Type B pancreatic cell (in vitro differentiated cells): ENCODE results near the gene IGSF9B. TPM values are rescaled to one million over a fixed set of nuclear protein-coding genes. Genes with fewer than 3 reads are reported as not detected.

Experiments used
- DNase-seq: peaks from one replicate; pipeline ENCODE4 v3.0.0; 2021; ENCODE audit warnings: mixed read lengths; ENCODE audit not compliant: unreplicated experiment; ENCODE audit errors: extremely low spot score
- H3K27ac Mint-ChIP-seq: 2 replicates; pipeline ENCODE4 v1.8.0; 2021; ENCODE audit warnings: mild to moderate bottlenecking, mixed read lengths
- H3K27me3 Mint-ChIP-seq: 2 replicates; pipeline ENCODE4 v1.8.0; 2021; ENCODE audit warnings: mixed read lengths
- H3K36me3 Mint-ChIP-seq: 2 replicates; pipeline ENCODE4 v1.8.0; 2021; ENCODE audit warnings: mixed read lengths
- H3K4me1 Mint-ChIP-seq: one replicate; pipeline ENCODE4 v1.8.0; 2021; ENCODE audit warnings: mixed read lengths; ENCODE audit not compliant: unreplicated experiment
- H3K4me3 Mint-ChIP-seq: 2 replicates; pipeline ENCODE4 v1.8.0; 2021; ENCODE audit warnings: mild to moderate bottlenecking, mixed read lengths
- H3K9me3 Mint-ChIP-seq: 2 replicates; pipeline ENCODE4 v1.8.0; 2021; ENCODE audit warnings: mixed read lengths
- total RNA-seq: library from RNA; stranded (reverse); gene quantifications from 2 replicates; pipeline ENCODE4 v1.2.1, GENCODE V29; 2021; ENCODE audit warnings: low replicate concordance
- TF ChIP-seq, protein P1 (sequence below): fragments of 200-600 bp; sonication (generic); conservative IDR thresholded peaks from 2 replicates; pipeline ENCODE4 v1.5.0; 2021; ENCODE audit warnings: antibody characterized with exemption, mild to moderate bottlenecking

IGSF9B gene
- total RNA-seq, 1 donor from 2014 or later = 10.6 TPM

GRCh38 chr11:133939558-133939957, 17.2 kb downstream of the IGSF9B start:
- TF ChIP-seq, protein P1, sequence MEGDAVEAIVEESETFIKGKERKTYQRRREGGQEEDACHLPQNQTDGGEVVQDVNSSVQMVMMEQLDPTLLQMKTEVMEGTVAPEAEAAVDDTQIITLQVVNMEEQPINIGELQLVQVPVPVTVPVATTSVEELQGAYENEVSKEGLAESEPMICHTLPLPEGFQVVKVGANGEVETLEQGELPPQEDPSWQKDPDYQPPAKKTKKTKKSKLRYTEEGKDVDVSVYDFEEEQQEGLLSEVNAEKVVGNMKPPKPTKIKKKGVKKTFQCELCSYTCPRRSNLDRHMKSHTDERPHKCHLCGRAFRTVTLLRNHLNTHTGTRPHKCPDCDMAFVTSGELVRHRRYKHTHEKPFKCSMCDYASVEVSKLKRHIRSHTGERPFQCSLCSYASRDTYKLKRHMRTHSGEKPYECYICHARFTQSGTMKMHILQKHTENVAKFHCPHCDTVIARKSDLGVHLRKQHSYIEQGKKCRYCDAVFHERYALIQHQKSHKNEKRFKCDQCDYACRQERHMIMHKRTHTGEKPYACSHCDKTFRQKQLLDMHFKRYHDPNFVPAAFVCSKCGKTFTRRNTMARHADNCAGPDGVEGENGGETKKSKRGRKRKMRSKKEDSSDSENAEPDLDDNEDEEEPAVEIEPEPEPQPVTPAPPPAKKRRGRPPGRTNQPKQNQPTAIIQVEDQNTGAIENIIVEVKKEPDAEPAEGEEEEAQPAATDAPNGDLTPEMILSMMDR = no peak
- Mint-ChIP-seq H3K36me3 (no peaks in the 10 kb centered on the region), H3K27me3 (no peaks in the 10 kb centered on the region), H3K27ac (no peak overlapping the region), H3K4me1 (peaks cover 8% of the 10 kb centered on the region), H3K4me3 (no peak overlapping the region), H3K9me3 (no peaks in the 10 kb centered on the region)
- no peak for DNase-seq

GRCh38 chr11:133938166-133938565, 18.6 kb downstream of the IGSF9B start:
- no peak overlapping the region for H3K4me3 Mint-ChIP-seq
- no peaks in the 10 kb centered on the region for H3K36me3 Mint-ChIP-seq
- no peak for DNase-seq
- no peak overlapping the region for H3K27ac Mint-ChIP-seq
- no peaks in the 10 kb centered on the region for H3K9me3 Mint-ChIP-seq
- TF ChIP-seq, protein P1 = no peak
- no peaks in the 10 kb centered on the region for H3K27me3 Mint-ChIP-seq
- peaks cover 9% of the 10 kb centered on the region for H3K4me1 Mint-ChIP-seq

- DNase-seq = no peak
- peaks cover 9% of the 10 kb centered on the region for H3K4me1 Mint-ChIP-seq
- no peak overlapping the region for H3K27ac Mint-ChIP-seq
- no peaks in the 10 kb centered on the region for H3K36me3 Mint-ChIP-seq
- no peaks in the 10 kb centered on the region for H3K9me3 Mint-ChIP-seq
- TF ChIP-seq, protein P1 = no peak
- no peaks in the 10 kb centered on the region for H3K27me3 Mint-ChIP-seq
- no peak overlapping the region for H3K4me3 Mint-ChIP-seq
Measured at GRCh38 chr11:133937468-133937867, 19.3 kb downstream of the IGSF9B start.

- Mint-ChIP-seq H3K36me3 (no peaks in the 10 kb centered on the region), H3K27me3 (no peaks in the 10 kb centered on the region), H3K4me1 (peaks cover 9% of the 10 kb centered on the region), H3K9me3 (no peaks in the 10 kb centered on the region), H3K4me3 (no peak overlapping the region), H3K27ac (no peak overlapping the region)
- no peak for DNase-seq
- TF ChIP-seq, protein P1 = no peak
Measured at GRCh38 chr11:133937015-133937414, 19.8 kb downstream of the IGSF9B start.

GRCh38 chr11:133936592-133936991, 20.2 kb downstream of the IGSF9B start:
- no peak overlapping the region for H3K27ac Mint-ChIP-seq
- no peak overlapping the region for H3K4me3 Mint-ChIP-seq
- no peaks in the 10 kb centered on the region for H3K9me3 Mint-ChIP-seq
- H3K27me3 Mint-ChIP-seq = no peaks in the 10 kb centered on the region
- TF ChIP-seq, protein P1 = no peak
- H3K36me3 Mint-ChIP-seq = no peaks in the 10 kb centered on the region
- peaks cover 9% of the 10 kb centered on the region for H3K4me1 Mint-ChIP-seq
- DNase-seq = no peak

DNA sequence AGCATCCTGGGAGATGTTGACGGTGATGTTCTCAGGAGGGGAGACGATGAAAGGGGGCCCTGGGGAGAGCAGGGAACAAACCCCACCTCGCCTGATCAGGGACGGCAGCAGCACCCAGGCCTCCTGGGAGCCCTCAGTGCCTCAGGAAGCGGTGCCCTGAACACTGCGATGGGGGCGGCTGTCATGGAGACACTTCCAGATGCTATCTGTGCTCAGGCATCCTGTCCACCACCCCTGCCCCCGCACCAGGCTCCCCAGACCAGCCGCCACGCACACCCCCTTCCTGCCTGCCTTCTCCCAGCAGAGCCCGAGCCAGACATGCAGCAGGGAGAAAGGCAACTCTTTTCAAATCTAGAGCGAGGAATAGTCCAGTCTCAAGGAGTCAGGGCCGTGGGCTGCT, 20.6 kb downstream of the IGSF9B start:
- Mint-ChIP-seq H3K4me1 (peaks cover 9% of the 10 kb centered on the region), H3K9me3 (no peaks in the 10 kb centered on the region), H3K4me3 (no peak overlapping the region), H3K36me3 (no peaks in the 10 kb centered on the region), H3K27ac (no peak overlapping the region), H3K27me3 (no peaks in the 10 kb centered on the region)
- TF ChIP-seq, protein P1 = no peak
- no peak for DNase-seq
